ENCODE data around the gene SLC46A1. TPM values are rescaled to one million over a fixed set of nuclear protein-coding genes. Genes with fewer than 3 reads are reported as not detected.

SLC46A1 gene
- total and polyA plus RNA-seq, 2 of the 13 experiments (the other 11 are each of a cell fraction or from before 2014, with no cell fraction given), result 19.6 to 22.6 TPM

- TF ChIP-seq ZNF280D (CRISPR knock-in tag; IDR thresholded peaks at IDR 0.05), result no peak
- no peak; the same call in 1 of the 2 replicates for TF ChIP-seq ZFP37 (CRISPR knock-in tag; IDR thresholded peaks at IDR 0.05; ENCODE audit: borderline replicate concordance)
- TF ChIP-seq CENPX (CRISPR knock-in tag; IDR thresholded peaks at IDR 0.05), result no peak
- TF ChIP-seq ZNF205 (CRISPR knock-in tag; IDR thresholded peaks at IDR 0.05), result peak; percentile 73; the same call in 1 of the 2 replicates
- TF ChIP-seq ZNF530 (CRISPR knock-in tag; IDR thresholded peaks at IDR 0.05; ENCODE audit: low read depth), result no peak
- TF ChIP-seq ZBTB25 (CRISPR knock-in tag; IDR thresholded peaks at IDR 0.05), result no peak
- peak; percentile 57; the same call in 1 of the 2 replicates for TF ChIP-seq ZNF317 (CRISPR knock-in tag; IDR thresholded peaks at IDR 0.05)
- TF ChIP-seq MAZ (IDR thresholded peaks at IDR 0.05; ENCODE audit: borderline replicate concordance, low read depth, low read length), result peak; percentile 94
- peak; percentile 80 for TF ChIP-seq MAZ (CRISPR knock-in tag; IDR thresholded peaks at IDR 0.05; ENCODE audit: low read depth)
- no peak for TF ChIP-seq ATF1 (CRISPR knock-in tag; IDR thresholded peaks at IDR 0.05)
- peak; percentile 95 for TF ChIP-seq FOXO1 (CRISPR knock-in tag; IDR thresholded peaks at IDR 0.05)
- TF ChIP-seq ZNF446 (CRISPR knock-in tag; IDR thresholded peaks at IDR 0.05), result no peak
- no peak; the same call in 1 of the 2 replicates for TF ChIP-seq RAD21 (CRISPR knock-in tag; IDR thresholded peaks at IDR 0.05)
- peak; percentile 82; the same call in 1 of the 2 replicates for TF ChIP-seq FOXK1 (CRISPR knock-in tag; IDR thresholded peaks at IDR 0.05; ENCODE audit: borderline replicate concordance, low read depth)
- TF ChIP-seq POGZ (CRISPR knock-in tag; IDR thresholded peaks at IDR 0.05), result peak; percentile 91
- TF ChIP-seq ARNTL (CRISPR knock-in tag; IDR thresholded peaks at IDR 0.05), result peak; percentile 68; the same call in 1 of the 2 replicates
- no peak for TF ChIP-seq HOXA9 (CRISPR knock-in tag; IDR thresholded peaks at IDR 0.05; ENCODE audit: borderline replicate concordance)
- peak; percentile 90 for TF ChIP-seq ARID5B (CRISPR knock-in tag; IDR thresholded peaks at IDR 0.05)
- TF ChIP-seq PAF1 (CRISPR knock-in tag; IDR thresholded peaks at IDR 0.05), result no peak
- TF ChIP-seq UBTF (CRISPR knock-in tag; IDR thresholded peaks at IDR 0.05), result peak; percentile 45; the same call in 1 of the 2 replicates
- no peak for TF ChIP-seq DNMT3B (CRISPR knock-in tag; conservative IDR thresholded peaks at IDR 0.05)
These were observed 37.6 kb downstream of the SLC46A1 start (continued) for GRCh38 chr17:28368306-28368831.
